GM19397 (cell line): ENCODE measurements around the gene EPOP.

Experiments
- ATAC-seq: cut with Tn5 transposase; IDR thresholded peaks from one replicate; pipeline ENCODE4 v1.9.1; 2021; ENCODE audit warnings: mild to moderate bottlenecking, moderate library complexity; ENCODE audit not compliant: unreplicated experiment

The EPOP gene

DNA sequence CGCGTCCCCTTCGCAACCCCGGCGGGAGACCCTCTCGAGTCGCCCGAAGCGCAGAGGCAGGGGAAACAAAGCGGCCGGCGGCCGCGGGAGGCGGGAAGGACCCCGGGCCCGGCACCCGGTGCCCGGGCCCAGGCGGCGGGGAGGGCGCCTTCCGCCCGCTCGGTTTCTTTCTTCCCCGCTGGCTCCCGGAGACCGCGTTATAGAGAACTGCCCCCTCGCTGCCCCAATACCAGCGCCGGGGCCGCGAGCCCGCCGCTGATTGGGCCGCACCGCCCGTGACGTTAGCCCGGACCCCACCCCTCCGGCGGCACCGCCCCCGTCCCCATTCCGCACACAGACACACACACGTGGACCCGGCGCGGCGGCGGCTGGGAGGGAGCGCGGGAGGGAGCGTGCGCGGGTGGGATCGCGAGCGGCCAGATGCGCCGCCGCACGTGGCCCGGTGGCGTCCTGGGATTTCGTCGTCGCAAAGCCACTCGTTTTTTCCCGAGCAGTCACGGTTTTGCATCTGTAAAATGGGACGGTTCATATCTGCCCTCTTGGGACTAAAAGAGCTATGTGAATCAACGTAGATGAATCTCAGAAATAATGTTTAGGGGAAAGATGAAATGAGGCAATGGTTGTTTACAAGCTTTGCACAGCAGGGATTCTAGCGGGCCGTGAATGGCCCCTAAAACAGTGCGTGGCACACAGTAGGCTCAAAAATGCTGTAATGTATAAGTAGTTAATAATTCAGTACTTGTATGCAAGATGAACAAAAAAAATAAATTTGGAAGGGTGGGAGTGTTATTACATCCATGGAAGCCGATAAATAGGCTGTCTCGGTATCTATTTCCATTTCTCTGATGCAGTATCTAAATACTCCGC is at the start of gene EPOP:
TSS of gene EPOP (minus strand) at position 209 of the 867 bp plus-strand sequence. CDS start 462 bp downstream, outside the sequence.
- peak; percentile 69 for ATAC-seq

GRCh38 chr17:38721802-38722201 is 47.0 kb upstream of the EPOP start:
- no peak for ATAC-seq

DNA sequence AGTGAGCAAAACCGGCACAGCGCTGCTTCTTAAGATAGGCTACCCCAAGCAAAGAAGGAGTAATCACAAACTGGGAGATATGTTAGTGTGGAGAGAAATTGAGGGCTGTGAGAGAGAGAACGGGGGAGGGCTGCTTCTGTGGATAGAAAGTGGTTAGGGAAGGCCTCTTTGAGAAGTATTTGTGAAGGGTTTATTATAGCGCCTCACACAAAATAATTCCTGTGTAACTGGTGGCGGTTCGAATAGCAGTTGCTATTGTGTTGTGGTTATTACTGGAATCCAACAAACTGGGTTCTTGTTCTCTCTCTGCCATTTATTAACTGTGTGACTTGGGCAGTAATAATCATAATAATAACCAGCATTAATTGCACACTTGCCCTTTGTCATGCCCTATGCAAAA is 46.2 kb upstream of the EPOP start:
- no peak for ATAC-seq

DNA sequence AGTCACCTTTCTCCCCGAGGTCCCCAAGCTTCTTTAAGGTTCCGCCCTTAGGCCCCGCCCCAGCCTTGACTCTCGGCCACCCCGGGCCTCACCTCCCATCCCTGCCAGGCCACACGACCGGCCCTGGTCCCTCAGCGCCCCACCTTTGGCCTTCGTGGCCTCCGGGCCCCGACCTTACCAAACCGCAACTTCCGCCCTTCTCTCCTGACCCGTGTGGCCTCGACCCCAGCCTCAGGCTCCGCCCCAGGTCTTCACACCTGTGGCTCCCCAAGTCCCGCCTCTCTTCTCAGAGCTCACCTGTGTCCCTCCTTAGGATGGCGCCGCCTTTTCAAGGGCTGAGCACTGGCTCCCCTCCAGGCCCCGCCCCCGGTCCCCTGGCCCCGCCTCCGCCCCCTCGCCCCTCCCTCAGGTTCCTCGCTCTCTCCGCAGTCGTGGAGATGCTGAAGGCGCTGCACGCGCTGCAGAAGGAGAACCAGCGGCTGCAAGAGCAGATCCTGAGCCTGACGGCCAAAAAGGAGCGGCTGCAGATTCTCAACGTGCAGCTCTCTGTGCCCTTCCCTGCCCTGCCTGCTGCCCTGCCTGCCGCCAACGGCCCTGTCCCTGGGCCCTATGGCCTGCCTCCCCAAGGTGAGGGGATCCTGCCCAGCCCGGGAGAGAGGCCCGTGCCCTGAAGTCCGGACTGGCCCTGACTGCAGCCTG is 45.3 kb upstream of the EPOP start:
- ATAC-seq: no peak

- no peak for ATAC-seq
Measured at GRCh38 chr17:38719289-38719942, 44.7 kb upstream of the EPOP start.

GRCh38 chr17:38717139-38717745 is 42.5 kb upstream of the EPOP start:
- no peak for ATAC-seq

DNA sequence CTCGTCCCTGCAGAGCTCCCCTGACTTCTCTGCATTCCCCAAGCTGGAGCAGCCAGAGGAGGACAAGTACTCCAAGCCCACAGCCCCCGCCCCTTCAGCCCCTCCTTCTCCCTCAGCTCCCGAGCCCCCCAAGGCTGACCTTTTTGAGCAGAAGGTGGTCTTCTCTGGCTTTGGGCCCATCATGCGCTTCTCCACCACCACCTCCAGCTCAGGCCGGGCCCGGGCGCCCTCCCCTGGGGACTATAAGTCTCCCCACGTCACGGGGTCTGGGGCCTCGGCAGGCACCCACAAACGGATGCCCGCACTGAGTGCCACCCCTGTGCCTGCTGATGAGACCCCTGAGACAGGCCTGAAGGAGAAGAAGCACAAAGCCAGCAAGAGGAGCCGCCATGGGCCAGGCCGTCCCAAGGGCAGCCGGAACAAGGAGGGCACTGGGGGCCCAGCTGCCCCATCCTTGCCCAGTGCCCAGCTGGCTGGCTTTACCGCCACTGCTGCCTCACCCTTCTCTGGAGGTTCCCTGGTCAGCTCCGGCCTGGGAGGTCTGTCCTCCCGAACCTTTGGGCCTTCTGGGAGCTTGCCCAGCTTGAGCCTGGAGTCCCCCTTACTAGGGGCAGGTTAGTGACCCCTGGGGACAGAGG is 41.7 kb upstream of the EPOP start:
- no peak for ATAC-seq

DNA sequence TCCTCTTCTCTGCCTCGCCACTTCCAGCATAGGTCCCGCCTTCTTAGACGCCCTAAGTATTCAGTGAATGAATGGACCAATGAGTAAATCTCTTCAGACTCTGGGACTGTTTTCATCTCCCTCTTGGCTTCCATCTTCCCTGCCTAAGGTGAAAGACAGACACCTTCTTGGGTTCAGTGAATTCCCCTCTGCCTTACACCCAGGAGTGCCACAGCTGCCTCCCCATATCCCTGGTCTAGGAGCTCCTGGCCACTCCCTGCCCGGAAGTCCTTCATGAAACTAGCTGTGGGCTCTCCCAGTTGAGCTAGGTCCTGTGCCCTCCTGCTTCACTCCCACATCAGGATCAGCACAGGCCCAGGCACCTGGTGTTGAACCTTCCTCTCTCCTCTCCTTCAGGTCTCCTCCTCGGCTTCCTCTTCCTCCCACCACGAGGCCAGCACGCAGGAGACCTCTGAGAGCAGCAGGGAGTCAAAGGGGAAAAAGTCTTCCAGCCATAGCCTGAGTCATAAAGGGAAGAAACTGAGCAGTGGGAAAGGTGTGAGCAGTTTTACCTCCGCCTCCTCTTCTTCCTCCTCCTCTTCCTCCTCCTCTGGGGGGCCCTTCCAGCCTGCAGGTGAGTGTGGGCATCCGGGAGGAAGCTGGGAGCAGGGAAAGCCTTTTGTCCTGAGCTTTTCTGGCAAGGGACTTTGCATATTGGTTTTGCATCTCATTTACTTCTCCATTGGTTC is 40.6 kb upstream of the EPOP start:
- ATAC-seq: no peak

GRCh38 chr17:38713456-38714075 is 38.8 kb upstream of the EPOP start:
- ATAC-seq: no peak

DNA sequence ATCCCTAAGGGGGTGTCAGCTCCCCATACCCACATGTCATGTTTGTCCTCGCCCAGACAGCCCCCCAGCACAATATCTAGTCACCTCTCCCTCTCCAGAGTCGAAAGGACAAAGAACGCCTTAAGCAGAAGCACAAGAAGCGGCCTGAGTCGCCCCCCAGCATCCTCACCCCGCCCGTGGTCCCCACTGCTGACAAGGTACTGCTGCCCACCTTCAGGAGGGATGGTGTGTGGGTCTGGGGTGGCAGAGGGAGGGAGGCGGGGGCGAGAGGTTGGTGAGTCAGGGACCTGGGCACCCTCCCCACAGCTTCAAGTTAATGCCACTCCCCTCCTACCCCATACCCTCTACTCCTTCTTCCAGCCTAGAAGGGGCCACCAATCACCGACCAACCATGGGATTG is 37.8 kb upstream of the EPOP start:
- no peak for ATAC-seq

GRCh38 chr17:38711792-38712571 is 37.2 kb upstream of the EPOP start:
- no peak for ATAC-seq

- ATAC-seq: no peak
Measured at GRCh38 chr17:38710985-38711384, 36.2 kb upstream of the EPOP start.

DNA sequence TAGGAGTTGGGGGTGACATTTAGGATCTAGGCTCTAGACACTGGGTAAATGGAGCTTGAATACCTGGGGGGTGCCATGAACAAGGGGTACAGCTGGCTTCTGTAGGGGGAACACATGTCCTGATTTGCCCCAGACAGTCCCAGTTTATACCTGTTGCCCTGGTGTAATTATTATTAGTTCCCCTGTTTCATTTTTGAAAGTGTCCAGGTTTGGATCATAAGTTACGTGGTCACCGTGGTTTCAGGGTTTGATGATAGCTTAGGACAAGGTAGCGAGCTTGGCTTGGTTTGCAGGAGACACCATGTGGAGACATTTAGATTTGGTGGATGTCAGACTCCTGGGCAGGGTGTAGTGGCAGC is 35.8 kb upstream of the EPOP start:
- no peak for ATAC-seq

GRCh38 chr17:38709864-38710603 is 35.3 kb upstream of the EPOP start:
- no peak for ATAC-seq

GRCh38 chr17:38709104-38709820 is 34.5 kb upstream of the EPOP start:
- no peak for ATAC-seq

DNA sequence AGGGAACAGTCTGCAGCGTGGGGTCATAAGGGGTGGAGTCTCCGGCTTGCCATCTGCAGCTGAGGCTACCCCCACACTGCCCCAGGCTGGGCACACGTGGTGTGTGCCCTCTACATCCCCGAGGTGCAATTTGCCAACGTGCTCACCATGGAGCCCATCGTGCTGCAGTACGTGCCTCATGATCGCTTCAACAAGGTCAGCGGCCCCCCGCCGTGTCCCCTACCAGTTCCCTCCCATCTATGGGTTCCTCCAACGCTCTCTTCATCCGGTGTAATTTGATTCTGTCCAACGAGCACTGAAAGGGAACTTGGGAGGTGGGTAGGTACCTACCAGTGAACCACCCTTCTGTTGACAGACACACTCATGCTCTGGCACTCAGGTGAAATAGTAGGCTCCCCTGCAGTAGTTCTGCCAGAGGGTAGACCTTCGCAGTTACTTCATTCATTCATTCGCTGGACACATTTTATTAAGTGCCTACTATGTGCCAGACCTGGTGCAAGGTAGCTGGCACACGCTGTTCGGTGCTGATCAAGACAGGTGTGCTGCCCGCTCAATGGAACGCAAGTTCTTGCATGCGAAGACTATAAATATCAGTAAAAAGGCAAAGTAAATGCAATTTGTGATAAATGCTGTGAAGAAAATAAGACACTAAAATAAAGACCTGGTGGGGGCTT is 33.1 kb upstream of the EPOP start:
- ATAC-seq: no peak
